Neural crest cell (in vitro differentiated cells): ENCODE results near the gene GDPGP1. TPM values are rescaled to one million over a fixed set of nuclear protein-coding genes. Genes with fewer than 3 reads are reported as not detected.
A peak's percentile ranks its signal among the peaks of the same experiment; 100 is the strongest.

Experiments used
- DNase-seq: peaks from one replicate; pipeline ENCODE4 v3.0.0; 2021; ENCODE audit warnings: low read depth, mixed read lengths, low spot score
- H3K27ac Mint-ChIP-seq: one replicate; pipeline ENCODE4 v1.8.0; 2021; ENCODE audit warnings: mild to moderate bottlenecking, mixed read lengths; ENCODE audit not compliant: unreplicated experiment
- H3K27me3 Mint-ChIP-seq: 2 replicates; pipeline ENCODE4 v1.8.0; 2021; ENCODE audit warnings: low read depth, mild to moderate bottlenecking, mixed read lengths
- H3K36me3 Mint-ChIP-seq: 2 replicates; pipeline ENCODE4 v1.8.0; 2021; ENCODE audit warnings: low read depth, mild to moderate bottlenecking, mixed read lengths
- H3K4me1 Mint-ChIP-seq: 2 replicates; pipeline ENCODE4 v1.8.0; 2021; ENCODE audit warnings: mixed read lengths
- H3K4me3 Mint-ChIP-seq: one replicate; pipeline ENCODE4 v1.8.0; 2021; ENCODE audit warnings: mild to moderate bottlenecking, mixed read lengths
- H3K9me3 Mint-ChIP-seq: 2 replicates; pipeline ENCODE4 v1.8.0; 2021; ENCODE audit warnings: mixed read lengths
- total RNA-seq: library from RNA; stranded (reverse); gene quantifications from 2 replicates; pipeline ENCODE4 v1.2.1, GENCODE V29; 2021
- TF ChIP-seq, protein P1 (sequence below): fragments of 200-600 bp; sonication (generic); conservative IDR thresholded peaks from 2 replicates; pipeline ENCODE4 v1.5.0; 2021; ENCODE audit warnings: antibody characterized with exemption, mild to moderate bottlenecking

The GDPGP1 gene
- total RNA-seq, 1 donor from 2014 or later, result 7.0 TPM

DNA sequence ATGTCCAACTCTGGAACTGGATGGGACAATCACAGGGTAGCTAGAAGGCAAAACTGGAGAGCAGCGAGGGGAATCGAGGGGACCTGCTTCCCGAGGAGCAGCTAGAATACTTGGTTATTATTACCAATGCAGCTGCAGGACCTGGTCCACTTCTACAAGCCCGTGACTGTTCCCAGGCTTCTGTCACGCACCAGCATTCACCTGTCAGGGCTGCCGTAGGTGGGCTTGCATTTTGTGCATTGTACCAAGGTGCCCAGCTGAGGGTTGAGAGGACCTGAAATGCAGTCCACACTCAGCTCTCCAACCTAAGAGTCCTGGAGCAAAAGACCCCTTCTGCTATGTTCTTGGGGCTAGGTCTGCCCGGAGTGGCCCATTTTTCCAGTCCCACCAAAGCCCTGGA, 30.5 kb upstream of the GDPGP1 start:
- Mint-ChIP-seq H3K4me1 (peaks cover 40% of the 10 kb centered on the region), H3K27me3 (no peaks in the 10 kb centered on the region), H3K4me3 (peak overlapping the region; percentile 58), H3K36me3 (no peaks in the 10 kb centered on the region), H3K9me3 (no peaks in the 10 kb centered on the region), H3K27ac (no peak overlapping the region)
- no peak for DNase-seq
- TF ChIP-seq, protein P1, sequence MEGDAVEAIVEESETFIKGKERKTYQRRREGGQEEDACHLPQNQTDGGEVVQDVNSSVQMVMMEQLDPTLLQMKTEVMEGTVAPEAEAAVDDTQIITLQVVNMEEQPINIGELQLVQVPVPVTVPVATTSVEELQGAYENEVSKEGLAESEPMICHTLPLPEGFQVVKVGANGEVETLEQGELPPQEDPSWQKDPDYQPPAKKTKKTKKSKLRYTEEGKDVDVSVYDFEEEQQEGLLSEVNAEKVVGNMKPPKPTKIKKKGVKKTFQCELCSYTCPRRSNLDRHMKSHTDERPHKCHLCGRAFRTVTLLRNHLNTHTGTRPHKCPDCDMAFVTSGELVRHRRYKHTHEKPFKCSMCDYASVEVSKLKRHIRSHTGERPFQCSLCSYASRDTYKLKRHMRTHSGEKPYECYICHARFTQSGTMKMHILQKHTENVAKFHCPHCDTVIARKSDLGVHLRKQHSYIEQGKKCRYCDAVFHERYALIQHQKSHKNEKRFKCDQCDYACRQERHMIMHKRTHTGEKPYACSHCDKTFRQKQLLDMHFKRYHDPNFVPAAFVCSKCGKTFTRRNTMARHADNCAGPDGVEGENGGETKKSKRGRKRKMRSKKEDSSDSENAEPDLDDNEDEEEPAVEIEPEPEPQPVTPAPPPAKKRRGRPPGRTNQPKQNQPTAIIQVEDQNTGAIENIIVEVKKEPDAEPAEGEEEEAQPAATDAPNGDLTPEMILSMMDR, result no peak

DNA sequence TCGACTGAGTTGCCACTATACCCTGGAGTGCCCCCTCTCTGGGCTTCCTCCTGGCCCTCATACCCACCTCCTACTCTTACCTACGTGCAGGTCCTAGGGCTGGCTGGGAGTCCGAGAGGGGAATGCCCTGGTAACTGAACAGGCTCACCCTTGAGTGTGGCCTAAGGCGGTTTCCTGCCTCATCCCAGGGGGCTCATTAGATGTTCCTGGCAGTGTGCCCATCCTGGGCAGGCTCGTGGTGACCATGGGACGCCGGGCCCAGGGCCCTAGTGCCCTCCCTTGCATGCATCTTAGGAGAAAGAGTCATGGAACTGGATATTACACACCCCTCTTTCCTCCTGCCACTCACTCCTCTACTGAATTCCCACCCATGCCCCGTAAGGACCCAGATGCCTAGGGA, 30.1 kb upstream of the GDPGP1 start:
- TF ChIP-seq, protein P1, result no peak
- Mint-ChIP-seq H3K4me3 (peak overlapping the region; percentile 58), H3K9me3 (no peaks in the 10 kb centered on the region), H3K4me1 (peaks cover 40% of the 10 kb centered on the region), H3K27me3 (no peaks in the 10 kb centered on the region), H3K27ac (no peak overlapping the region), H3K36me3 (no peaks in the 10 kb centered on the region)
- no peak for DNase-seq

DNA sequence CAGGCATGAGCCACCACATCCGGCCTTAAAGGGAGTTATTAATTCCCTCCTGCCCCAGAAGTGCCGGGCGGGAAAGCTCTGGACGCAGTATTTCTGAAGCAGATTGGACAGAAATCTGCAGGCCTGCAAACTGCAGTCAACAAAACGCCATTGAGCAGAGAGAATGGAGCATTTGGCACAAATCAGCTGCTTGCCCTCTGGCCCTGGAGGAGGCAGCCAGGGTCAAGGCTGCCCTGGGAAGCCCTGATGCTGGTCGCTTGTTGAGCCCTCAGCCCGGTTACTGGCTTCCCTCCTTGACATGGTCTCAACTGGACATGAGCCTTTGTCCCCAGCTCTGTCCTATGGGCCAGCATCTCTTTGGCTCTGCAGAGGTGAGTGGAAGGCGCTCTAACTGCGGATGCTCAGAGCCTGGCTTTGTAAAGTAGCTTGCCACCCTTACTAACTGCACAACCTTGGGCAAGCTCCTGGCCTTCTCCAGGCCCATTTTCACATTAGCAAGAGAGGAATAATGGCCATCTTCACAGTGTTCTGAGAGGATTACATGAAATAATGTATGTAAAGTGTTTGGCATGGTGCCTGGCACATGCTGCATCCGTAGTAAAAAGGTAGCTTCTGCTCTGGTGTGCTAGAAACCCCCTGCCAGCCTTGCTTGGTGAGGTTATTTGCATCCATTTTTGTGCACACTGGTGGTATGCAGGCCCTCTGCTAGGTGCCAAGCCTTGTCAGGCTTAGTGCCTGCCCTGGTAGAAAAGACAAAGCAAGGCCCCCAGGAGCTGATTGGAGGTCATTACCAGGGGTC, 28.8 kb upstream of the GDPGP1 start:
- Mint-ChIP-seq H3K36me3 (peaks cover 3% of the 10 kb centered on the region), H3K27me3 (no peaks in the 10 kb centered on the region), H3K9me3 (no peaks in the 10 kb centered on the region), H3K4me1 (peaks cover 35% of the 10 kb centered on the region), H3K27ac (peak overlapping the region; percentile 62), H3K4me3 (peak overlapping the region; percentile 69)
- DNase-seq, result no peak
- TF ChIP-seq, protein P1, result no peak

DNA sequence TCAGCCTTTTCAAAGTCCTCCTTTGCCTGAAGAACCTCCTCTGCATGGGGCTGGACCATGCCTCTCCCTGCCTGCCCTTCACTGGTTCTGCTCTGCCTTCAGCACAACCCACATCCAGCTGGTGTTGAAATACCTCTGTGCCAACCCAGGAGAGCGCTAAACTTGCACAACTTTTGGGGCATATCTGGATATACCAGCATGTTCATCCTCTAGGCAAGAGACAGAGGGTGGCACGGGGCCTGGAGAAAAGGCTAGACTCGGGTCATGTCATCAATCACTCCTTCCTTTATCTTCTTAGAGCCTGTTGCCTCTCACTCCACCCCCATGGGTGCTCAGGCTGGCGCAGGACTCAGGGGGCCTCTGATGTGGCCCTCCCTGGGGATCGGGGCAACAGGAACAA, 28.1 kb upstream of the GDPGP1 start:
- Mint-ChIP-seq H3K36me3 (peaks cover 3% of the 10 kb centered on the region), H3K4me3 (peak overlapping the region; percentile 69), H3K4me1 (peaks cover 29% of the 10 kb centered on the region), H3K27me3 (no peaks in the 10 kb centered on the region), H3K27ac (peak overlapping the region; percentile 6), H3K9me3 (no peaks in the 10 kb centered on the region)
- TF ChIP-seq, protein P1, result no peak
- no peak for DNase-seq

DNA sequence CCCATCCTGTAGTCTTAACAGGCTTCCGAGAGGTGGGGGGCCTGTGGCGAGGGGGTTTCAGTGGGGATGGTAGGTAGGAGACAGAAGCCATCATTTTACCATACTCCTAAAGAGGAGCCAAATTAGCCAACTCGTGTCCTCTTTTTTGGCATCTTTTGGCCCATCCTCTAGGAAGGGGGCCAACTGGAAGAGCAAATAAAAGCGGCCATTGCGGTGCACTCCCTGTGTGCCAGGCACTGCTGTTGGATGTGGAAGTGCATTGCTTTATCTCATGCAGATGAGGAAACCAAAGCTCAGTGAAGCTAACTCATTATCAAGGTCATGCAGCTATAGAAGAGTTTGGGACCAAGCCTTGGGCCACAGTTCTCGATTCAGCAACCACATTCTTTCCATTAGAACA, 26.8 kb upstream of the GDPGP1 start:
- Mint-ChIP-seq H3K36me3 (peaks cover 3% of the 10 kb centered on the region), H3K27me3 (no peaks in the 10 kb centered on the region), H3K27ac (no peak overlapping the region), H3K4me3 (no peak overlapping the region), H3K9me3 (no peaks in the 10 kb centered on the region), H3K4me1 (peaks cover 28% of the 10 kb centered on the region)
- TF ChIP-seq, protein P1, result no peak
- DNase-seq, result no peak
